Renal cortical epithelial cell (primary cell): ENCODE measurements around the gene ZNF580. TPM values are rescaled to one million over a fixed set of nuclear protein-coding genes. Genes with fewer than 3 reads are reported as not detected.

Experiments
- DNase-seq: peaks from one replicate; pipeline ENCODE4 v3.0.0-alpha.2; 2011; ENCODE audit warnings: low read depth
- total RNA-seq: library from RNA; depleted of rRNA; stranded (reverse); fragments of >200 nt; gene quantifications from 2 replicates; pipeline ENCODE4 v1.2.3, GENCODE V29; 2014

ZNF580 gene
- total RNA-seq, 1 donor from 2014 or later = 5.8 TPM

DNA sequence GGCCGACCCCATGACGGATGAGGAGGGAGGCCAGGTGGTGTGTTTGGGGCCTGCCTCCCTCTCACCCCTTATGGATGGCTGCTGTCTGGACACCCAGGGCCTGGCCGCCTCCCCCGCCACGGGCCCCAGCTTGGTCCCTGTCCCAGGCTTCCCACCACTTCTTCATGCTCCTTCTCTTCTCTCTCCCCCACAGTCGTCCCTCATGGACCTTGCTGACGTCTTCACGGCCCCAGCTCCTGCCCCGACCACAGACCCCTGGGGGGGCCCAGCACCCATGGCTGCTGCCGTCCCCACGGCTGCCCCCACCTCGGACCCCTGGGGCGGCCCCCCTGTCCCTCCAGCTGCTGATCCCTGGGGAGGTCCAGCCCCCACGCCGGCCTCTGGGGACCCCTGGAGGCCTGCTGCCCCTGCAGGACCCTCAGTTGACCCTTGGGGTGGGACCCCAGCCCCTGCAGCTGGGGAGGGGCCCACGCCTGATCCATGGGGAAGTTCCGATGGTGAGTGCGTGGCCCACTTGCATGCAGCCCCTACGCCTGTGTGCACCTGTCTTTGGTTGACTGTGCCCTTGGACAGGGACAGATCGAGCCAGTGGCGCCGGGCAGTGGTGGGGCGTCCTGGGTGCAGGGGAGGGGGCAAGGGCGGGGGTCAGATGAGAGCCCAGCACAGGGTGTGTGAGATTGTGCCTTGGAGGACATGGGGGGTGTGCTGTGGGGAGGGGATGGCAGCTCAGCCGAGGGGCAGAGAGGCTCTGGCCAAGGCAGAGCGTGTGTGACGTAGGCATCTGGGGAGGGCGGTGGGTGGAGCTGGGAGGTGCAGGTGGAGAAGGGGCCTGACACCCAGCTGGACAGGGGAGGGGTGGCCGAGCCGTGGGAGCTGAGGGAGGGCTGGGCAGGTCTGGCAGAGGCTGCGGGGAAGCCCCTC is 51.0 kb downstream of the ZNF580 start:
- no peak for DNase-seq

DNA sequence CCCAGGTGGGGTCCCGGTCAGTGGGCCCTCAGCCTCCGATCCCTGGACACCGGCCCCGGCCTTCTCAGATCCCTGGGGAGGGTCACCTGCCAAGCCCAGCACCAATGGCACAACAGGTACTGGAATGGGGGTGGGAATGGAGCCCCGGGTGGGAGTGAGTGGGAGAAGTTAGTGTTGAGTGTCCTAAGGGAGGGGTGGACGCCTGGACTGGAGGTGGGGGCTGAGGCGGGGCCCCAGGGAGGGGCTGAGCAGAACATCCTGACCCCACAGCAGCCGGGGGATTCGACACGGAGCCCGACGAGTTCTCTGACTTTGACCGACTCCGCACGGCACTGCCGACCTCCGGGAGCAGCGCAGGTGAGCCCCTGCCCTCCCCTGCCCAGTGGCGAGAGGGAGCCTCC is 51.9 kb downstream of the ZNF580 start:
- no peak for DNase-seq

Other genes with a start within 250 kb of the ZNF580 start
- 13.6 and 45.3 TPM in 2 replicates for gene UBE2S, start 233.2 kb upstream of the ZNF580 start, total RNA-seq
- not detected in 2 replicates for gene SHISA7, start 197.7 kb upstream of the ZNF580 start, total RNA-seq
- 64.3 and 69.8 TPM in 2 replicates for gene ISOC2, start 179.4 kb upstream of the ZNF580 start, total RNA-seq
- not detected in 2 replicates for gene C19orf85, start 176.3 kb upstream of the ZNF580 start, total RNA-seq
- 3.5 and 6.0 TPM in 2 replicates for gene ZNF628, start 164.4 kb upstream of the ZNF580 start, total RNA-seq
- 21.2 and 39.4 TPM in 2 replicates for gene NAT14, start 155.8 kb upstream of the ZNF580 start, total RNA-seq
- 5.0 and 69.4 TPM in 2 replicates for gene SSC5D, start 152.6 kb upstream of the ZNF580 start, total RNA-seq
- 2.1 TPM in 1 of 2 replicates, not detected in the other for gene SBK2, start 103.9 kb upstream of the ZNF580 start, total RNA-seq
- gene SBK3, start 95.5 kb upstream of the ZNF580 start, total RNA-seq = not detected in 2 replicates
- gene ZNF579, start 60.2 kb upstream of the ZNF580 start, total RNA-seq = 3.1 and 12.4 TPM in 2 replicates
- 4.2 and 7.4 TPM in 2 replicates for gene FIZ1, start 41.5 kb upstream of the ZNF580 start, total RNA-seq
- gene ZNF524, start 40.7 kb upstream of the ZNF580 start, total RNA-seq = 8.3 and 9.3 TPM in 2 replicates
- 1.0 and 5.8 TPM in 2 replicates for gene ZNF865, start 35.4 kb upstream of the ZNF580 start, total RNA-seq
- gene ZNF784, start 16.4 kb upstream of the ZNF580 start, total RNA-seq = 3.5 and 7.0 TPM in 2 replicates
- gene ZNF581, start 2.6 kb downstream of the ZNF580 start, total RNA-seq = 17.3 and 22.1 TPM in 2 replicates
- gene CCDC106, start 7.2 kb downstream of the ZNF580 start, total RNA-seq = 3.0 and 13.4 TPM in 2 replicates
- gene U2AF2, start 14.0 kb downstream of the ZNF580 start, total RNA-seq = 69.6 and 140 TPM in 2 replicates
- 42.4 and 248 TPM in 2 replicates for gene EPN1, start 34.2 kb downstream of the ZNF580 start, total RNA-seq
- gene NLRP9, start 97.4 kb downstream of the ZNF580 start, total RNA-seq = not detected in 2 replicates
- gene RFPL4A, start 118.1 kb downstream of the ZNF580 start, total RNA-seq = not detected in 2 replicates
- 0.87 TPM in 1 of 2 replicates, not detected in the other for gene RFPL4AL1, start 128.1 kb downstream of the ZNF580 start, total RNA-seq
- not detected in 2 replicates for gene NLRP11, start 191.0 kb downstream of the ZNF580 start, total RNA-seq
- gene NLRP4, start 195.5 kb downstream of the ZNF580 start, total RNA-seq = not detected in 2 replicates